GM08714 (cell line): Measurements from ENCODE around the gene MARF1.

Experiments used
- H3K4me3 ChIP-seq: fragments of 200-500 bp; sonication (Bioruptor generic); 2 replicates; pipeline ENCODE4 v1.5.1; 2014; ENCODE audit warnings: mild to moderate bottlenecking, low read length, inconsistent platforms
- ZNF274 ChIP-seq: IDR thresholded peaks from 2 replicates; pipeline ENCODE4 v1.6.1; 2012; ENCODE audit warnings: mild to moderate bottlenecking, low read depth, low read length

Gene MARF1

GRCh38 chr16:15602285-15603044 is 40.5 kb downstream of the MARF1 start:
- no peak overlapping the region for H3K4me3 ChIP-seq
- TF ChIP-seq ZNF274 = no peak

DNA sequence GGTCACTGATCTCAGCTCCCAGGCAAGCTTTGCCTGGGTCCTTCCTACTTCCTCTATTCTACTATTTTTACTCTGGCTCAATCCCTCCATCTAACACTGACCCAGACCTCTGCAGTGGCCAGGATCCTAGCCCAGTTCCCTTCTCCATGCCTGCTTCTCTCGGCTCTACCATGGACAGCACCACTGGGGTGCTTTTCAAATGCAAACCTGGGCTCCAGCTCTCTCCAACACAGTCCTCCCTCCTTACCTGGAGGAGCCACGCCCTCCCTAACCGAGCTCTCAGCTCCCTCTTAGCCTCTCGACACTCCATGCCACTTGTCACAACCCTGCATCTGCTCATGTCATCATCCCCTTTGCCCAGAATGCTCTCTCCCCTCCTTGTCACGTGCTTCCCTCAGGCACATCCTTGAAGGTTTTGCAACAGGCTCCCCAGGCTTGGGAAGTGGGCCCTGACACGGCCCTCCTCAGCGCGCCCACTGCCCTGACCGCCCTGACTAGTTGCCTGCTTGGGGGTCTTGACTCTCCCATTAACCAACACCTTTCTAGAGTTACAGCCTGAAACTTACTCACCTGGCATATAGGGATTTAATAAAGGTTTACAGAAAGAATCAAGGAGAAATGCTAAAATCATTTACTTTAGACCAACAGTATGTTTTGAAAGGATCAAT is 41.6 kb downstream of the MARF1 start:
- no peak for TF ChIP-seq ZNF274
- H3K4me3 ChIP-seq = no peak overlapping the region

GRCh38 chr16:15599303-15600070 is 43.5 kb downstream of the MARF1 start:
- no peak for TF ChIP-seq ZNF274
- H3K4me3 ChIP-seq = no peak overlapping the region

- no peak overlapping the region for H3K4me3 ChIP-seq
- no peak for TF ChIP-seq ZNF274
These were observed 44.2 kb downstream of the MARF1 start for GRCh38 chr16:15598648-15599190.

- H3K4me3 ChIP-seq = no peak overlapping the region
- no peak for TF ChIP-seq ZNF274
These were observed 44.9 kb downstream of the MARF1 start for GRCh38 chr16:15597822-15598647.

DNA sequence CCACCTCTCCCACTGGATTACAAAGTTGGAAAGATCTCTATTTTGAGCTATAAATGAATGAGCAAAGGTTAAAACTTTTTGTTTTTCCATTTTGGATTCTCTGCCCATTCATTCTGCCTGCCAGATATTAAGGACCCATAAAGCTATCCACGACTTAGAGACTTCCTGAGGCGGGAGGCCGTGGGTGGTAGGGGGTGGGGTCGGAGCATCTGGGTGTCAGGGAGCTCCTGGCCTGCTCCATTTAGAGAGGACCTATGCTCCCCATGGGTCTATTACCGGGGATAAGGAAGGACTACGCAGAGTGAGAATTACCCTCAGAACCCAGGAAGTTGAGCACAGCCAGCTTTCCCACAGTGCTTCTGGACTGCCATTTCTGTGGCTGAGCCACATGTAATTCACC is 45.8 kb downstream of the MARF1 start:
- H3K4me3 ChIP-seq = no peak overlapping the region
- no peak for TF ChIP-seq ZNF274

DNA sequence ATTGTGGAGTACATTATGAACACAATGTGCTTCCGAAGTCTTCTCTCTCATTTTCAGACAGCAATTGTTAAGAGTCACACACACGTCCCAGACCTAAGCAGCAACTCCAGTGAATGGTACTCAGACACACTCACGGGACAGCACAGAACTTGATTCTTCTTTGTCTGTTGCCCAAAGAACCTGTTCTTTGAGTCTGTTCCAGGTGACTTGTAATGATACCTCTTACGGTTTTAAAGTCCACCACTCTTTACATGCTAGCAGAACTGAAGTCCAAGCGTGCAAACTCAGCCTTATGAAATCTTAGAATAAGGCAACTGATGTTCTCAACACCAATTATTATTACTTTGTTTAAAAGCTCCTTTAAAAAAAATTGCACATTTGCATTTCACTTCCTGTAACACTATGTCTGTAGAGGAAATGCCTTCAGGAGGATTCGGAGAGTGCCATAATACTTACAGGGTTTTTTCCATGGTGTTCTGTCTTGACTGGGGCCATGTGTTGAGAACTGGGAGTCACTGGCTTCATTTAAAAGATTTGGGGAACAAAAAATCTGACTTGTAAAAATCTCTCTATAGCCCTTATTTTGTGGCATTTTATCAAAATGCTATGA is 48.1 kb downstream of the MARF1 start:
- TF ChIP-seq ZNF274 = no peak
- H3K4me3 ChIP-seq = no peak overlapping the region

- no peak for TF ChIP-seq ZNF274
- no peak overlapping the region for H3K4me3 ChIP-seq
These were observed 49.7 kb downstream of the MARF1 start for GRCh38 chr16:15593235-15593634.

- TF ChIP-seq ZNF274 = no peak
- no peak overlapping the region for H3K4me3 ChIP-seq
These were observed 50.6 kb downstream of the MARF1 start for GRCh38 chr16:15592324-15592723.

GRCh38 chr16:15587152-15587825 is 55.7 kb downstream of the MARF1 start:
- H3K4me3 ChIP-seq = no peak overlapping the region

GRCh38 chr16:15586716-15587115 is 56.2 kb downstream of the MARF1 start:
- no peak overlapping the region for H3K4me3 ChIP-seq
- no peak for TF ChIP-seq ZNF274

More at GRCh38 chr16:15587152-15587825, 55.7 kb downstream of the MARF1 start:
- TF ChIP-seq ZNF274 = no peak

DNA sequence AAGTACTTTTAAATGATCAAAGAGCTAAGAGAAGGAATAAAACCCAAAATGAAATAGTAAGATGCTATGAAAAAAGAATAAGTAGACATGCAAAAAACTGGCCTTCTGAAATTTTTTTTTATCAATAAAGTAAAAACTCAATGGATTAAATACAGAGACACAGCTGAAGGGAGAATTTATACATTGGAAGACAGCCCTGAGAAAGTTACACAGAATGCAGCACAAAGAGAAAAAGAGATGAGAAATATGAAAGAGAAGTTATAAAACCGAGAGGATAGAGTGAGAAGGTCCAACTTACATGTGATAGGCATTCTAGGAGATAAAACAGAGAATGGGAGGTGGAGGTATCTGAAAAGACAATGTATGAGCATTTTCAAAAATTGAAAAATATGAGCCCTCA is 57.0 kb downstream of the MARF1 start:
- no peak for TF ChIP-seq ZNF274
- H3K4me3 ChIP-seq = no peak overlapping the region

DNA sequence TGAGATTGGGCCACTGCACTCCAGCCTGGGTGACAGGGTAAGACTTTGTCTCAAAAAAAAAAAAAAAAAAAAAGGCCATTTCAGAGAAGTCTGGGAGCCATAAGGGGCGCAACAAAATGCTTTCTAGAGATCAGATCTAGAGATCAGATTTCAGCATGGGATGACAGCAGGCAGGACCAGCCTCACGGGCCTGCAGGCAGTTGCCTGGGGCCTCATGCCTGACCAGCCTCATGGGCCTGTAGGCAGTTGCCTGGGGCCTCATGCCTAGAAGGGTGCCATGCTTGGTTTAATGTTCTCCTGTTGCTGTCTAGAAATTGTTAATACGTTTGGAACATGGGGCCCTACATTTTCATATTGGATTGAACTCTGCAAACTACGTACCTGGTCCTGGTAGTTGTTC is 59.4 kb downstream of the MARF1 start:
- no peak for TF ChIP-seq ZNF274
- H3K4me3 ChIP-seq = no peak overlapping the region
